ENCODE data around the gene SHQ1. TPM values are rescaled to one million over a fixed set of nuclear protein-coding genes. Genes with fewer than 3 reads are reported as not detected.

The SHQ1 gene
- total and polyA plus RNA-seq, 12 donors, result 7.2 to 26.4 (median 15.1) TPM

- no peak for DNase-seq
Measured at GRCh38 chr3:72753495-72753894, 94.8 kb downstream of the SHQ1 start.

GRCh38 chr3:72750405-72750965, 97.8 kb downstream of the SHQ1 start:
- WGBS, 4 donors, result 58 to 81% (median 73%) methylated on average over 4 of the region's 4 CpGs
- intact Hi-C loops (cut with DNase I), result no loop called here
- TF ChIP-seq CTCF (IDR thresholded peaks at IDR 0.05), result no peak
- no peak for TF ChIP-seq POLR2A (IDR thresholded peaks at IDR 0.05)

More at GRCh38 chr3:72753495-72753894, 94.8 kb downstream of the SHQ1 start:
- Histone ChIP-seq H3K27ac (no peak overlapping the region), H3K4me3 (no peak overlapping the region), H3K36me3 (replicated peaks in 1 of 2) (no peaks in the 10 kb centered on the region), H3K4me1 (replicated peaks in 1 of 2) (no peaks in the 10 kb centered on the region), H3K27me3 (no peaks in the 10 kb centered on the region), H3K9me3 (replicated peaks in 1 of 3) (no peaks in the 10 kb centered on the region)
- 93 to 98% (median 95%) methylated on average over 5 of the region's 5 CpGs for WGBS, 4 donors
- intact Hi-C loops (cut with DNase I), result no loop called here
- TF ChIP-seq POLR2A (IDR thresholded peaks at IDR 0.05) (no peak), CTCF (IDR thresholded peaks at IDR 0.05) (no peak)

GRCh38 chr3:72748659-72749058, 99.6 kb downstream of the SHQ1 start:
- no peaks in the 10 kb centered on the region for H3K9me3 ChIP-seq (replicated peaks in 1 of 3)
- no peaks in the 10 kb centered on the region for H3K27me3 ChIP-seq
- no peak for TF ChIP-seq CTCF (IDR thresholded peaks at IDR 0.05)
- TF ChIP-seq POLR2A (IDR thresholded peaks at IDR 0.05), result no peak
- 81 to 91% (median 89%) methylated on average over 6 of the region's 6 CpGs for WGBS, 4 donors
- no peak overlapping the region for H3K27ac ChIP-seq
- no peak for DNase-seq
- H3K4me1 ChIP-seq (replicated peaks in 1 of 2), result peaks cover 13 to 22% of the 10 kb centered on the region in 2 donors
- H3K4me3 ChIP-seq, result no peak overlapping the region
- intact Hi-C loops (cut with DNase I), result no loop called here
- no peaks in the 10 kb centered on the region for H3K36me3 ChIP-seq (replicated peaks in 1 of 2)

More at GRCh38 chr3:72750405-72750965, 97.8 kb downstream of the SHQ1 start:
- no peak overlapping the region for H3K27ac ChIP-seq
- DNase-seq, result no peak
- H3K4me1 ChIP-seq (replicated peaks in 1 of 2), result peaks cover 0 to 4% of the 10 kb centered on the region in 2 donors
- no peaks in the 10 kb centered on the region for H3K9me3 ChIP-seq (replicated peaks in 1 of 3)
- H3K27me3 ChIP-seq, result no peaks in the 10 kb centered on the region
- no peak overlapping the region for H3K4me3 ChIP-seq
- H3K36me3 ChIP-seq (replicated peaks in 1 of 2), result no peaks in the 10 kb centered on the region

- H3K36me3 ChIP-seq (replicated peaks in 1 of 2), result no peaks in the 10 kb centered on the region
- no peaks in the 10 kb centered on the region for H3K27me3 ChIP-seq
- H3K9me3 ChIP-seq (replicated peaks in 1 of 3), result no peaks in the 10 kb centered on the region
- TF ChIP-seq CTCF (IDR thresholded peaks at IDR 0.05) (no peak), POLR2A (IDR thresholded peaks at IDR 0.05) (no peak)
- H3K27ac ChIP-seq, result no peak overlapping the region
- DNase-seq, result no peak
- peaks cover 13 to 25% of the 10 kb centered on the region in 2 donors for H3K4me1 ChIP-seq (replicated peaks in 1 of 2)
- WGBS, 4 donors, result 88 to 92% (median 91%) methylated on average over 11 of the region's 11 CpGs
- intact Hi-C loops (cut with DNase I), result no loop called here
- no peak overlapping the region for H3K4me3 ChIP-seq
Measured at GRCh38 chr3:72746430-72747411, 101.5 kb downstream of the SHQ1 start.
